ENCODE results near the gene PDE6B. TPM values are rescaled to one million over a fixed set of nuclear protein-coding genes. Genes with fewer than 3 reads are reported as not detected.
A peak's percentile ranks its signal among the peaks of the same experiment; 100 is the strongest.

Gene PDE6B
- total and polyA plus RNA-seq, 2 of the 13 experiments (the other 11 are each of a cell fraction or from before 2014, with no cell fraction given) = 0.38 to 0.40 TPM

- TF ChIP-seq UBTF (CRISPR knock-in tag; IDR thresholded peaks at IDR 0.05) (peak; percentile 82), GTF3A (CRISPR knock-in tag; conservative IDR thresholded peaks at IDR 0.05) (0 out of 2 replicates have a peak, but pooled peaks have one; percentile 27), AKNA (CRISPR knock-in tag; IDR thresholded peaks at IDR 0.05; ENCODE audit: borderline replicate concordance) (no peak), ELF1 (CRISPR knock-in tag; IDR thresholded peaks at IDR 0.05) (peak; percentile 52), ZNF343 (CRISPR knock-in tag; IDR thresholded peaks at IDR 0.05) (peak; percentile 77; the same call in 1 of the 2 replicates), ZNF441 (CRISPR knock-in tag; IDR thresholded peaks at IDR 0.05; ENCODE audit: borderline replicate concordance) (no peak), ISX (CRISPR knock-in tag; conservative IDR thresholded peaks at IDR 0.05) (no peak), PHF8 (CRISPR knock-in tag; IDR thresholded peaks at IDR 0.05) (peak; percentile 44; the same call in 1 of the 2 replicates), ZNF792 (CRISPR knock-in tag; IDR thresholded peaks at IDR 0.05) (no peak; the same call in 1 of the 2 replicates), RAD51 (IDR thresholded peaks at IDR 0.05; ENCODE audit: borderline replicate concordance) (no peak), ZNF446 (CRISPR knock-in tag; IDR thresholded peaks at IDR 0.05) (no peak), ARHGAP35 (CRISPR knock-in tag; IDR thresholded peaks at IDR 0.05; ENCODE audit: borderline replicate concordance) (no peak), ATF7-NPFF (CRISPR knock-in tag; IDR thresholded peaks at IDR 0.05; ENCODE audit: low read depth) (peak; percentile 21; the same call in 1 of the 2 replicates), ZNF713 (CRISPR knock-in tag; IDR thresholded peaks at IDR 0.05) (no peak; the same call in 1 of the 2 replicates)
- TF ChIP-seq, protein P1, sequence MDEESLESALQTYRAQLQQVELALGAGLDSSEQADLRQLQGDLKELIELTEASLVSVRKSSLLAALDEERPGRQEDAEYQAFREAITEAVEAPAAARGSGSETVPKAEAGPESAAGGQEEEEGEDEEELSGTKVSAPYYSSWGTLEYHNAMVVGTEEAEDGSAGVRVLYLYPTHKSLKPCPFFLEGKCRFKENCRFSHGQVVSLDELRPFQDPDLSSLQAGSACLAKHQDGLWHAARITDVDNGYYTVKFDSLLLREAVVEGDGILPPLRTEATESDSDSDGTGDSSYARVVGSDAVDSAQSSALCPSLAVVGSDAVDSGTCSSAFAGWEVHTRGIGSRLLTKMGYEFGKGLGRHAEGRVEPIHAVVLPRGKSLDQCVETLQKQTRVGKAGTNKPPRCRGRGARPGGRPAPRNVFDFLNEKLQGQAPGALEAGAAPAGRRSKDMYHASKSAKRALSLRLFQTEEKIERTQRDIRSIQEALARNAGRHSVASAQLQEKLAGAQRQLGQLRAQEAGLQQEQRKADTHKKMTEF (CRISPR knock-in tag; IDR thresholded peaks at IDR 0.05) = peak; percentile 61; the same call in 1 of the 2 replicates
- TF ChIP-seq, protein P2, sequence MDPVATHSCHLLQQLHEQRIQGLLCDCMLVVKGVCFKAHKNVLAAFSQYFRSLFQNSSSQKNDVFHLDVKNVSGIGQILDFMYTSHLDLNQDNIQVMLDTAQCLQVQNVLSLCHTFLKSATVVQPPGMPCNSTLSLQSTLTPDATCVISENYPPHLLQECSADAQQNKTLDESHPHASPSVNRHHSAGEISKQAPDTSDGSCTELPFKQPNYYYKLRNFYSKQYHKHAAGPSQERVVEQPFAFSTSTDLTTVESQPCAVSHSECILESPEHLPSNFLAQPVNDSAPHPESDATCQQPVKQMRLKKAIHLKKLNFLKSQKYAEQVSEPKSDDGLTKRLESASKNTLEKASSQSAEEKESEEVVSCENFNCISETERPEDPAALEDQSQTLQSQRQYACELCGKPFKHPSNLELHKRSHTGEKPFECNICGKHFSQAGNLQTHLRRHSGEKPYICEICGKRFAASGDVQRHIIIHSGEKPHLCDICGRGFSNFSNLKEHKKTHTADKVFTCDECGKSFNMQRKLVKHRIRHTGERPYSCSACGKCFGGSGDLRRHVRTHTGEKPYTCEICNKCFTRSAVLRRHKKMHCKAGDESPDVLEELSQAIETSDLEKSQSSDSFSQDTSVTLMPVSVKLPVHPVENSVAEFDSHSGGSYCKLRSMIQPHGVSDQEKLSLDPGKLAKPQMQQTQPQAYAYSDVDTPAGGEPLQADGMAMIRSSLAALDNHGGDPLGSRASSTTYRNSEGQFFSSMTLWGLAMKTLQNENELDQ (CRISPR knock-in tag; IDR thresholded peaks at IDR 0.05; ENCODE audit: borderline replicate concordance) = no peak
Measured at GRCh38 chr4:687048-687970, 61.9 kb downstream of the PDE6B start (continued).
